Right ventricle myocardium inferior (tissue), 1 donor: ENCODE results near the gene MBP. TPM values are rescaled to one million over a fixed set of nuclear protein-coding genes. Genes with fewer than 3 reads are reported as not detected.

Source experiments
- ATAC-seq: fragments of 200-7000 bp; cut with Tn5 transposase; one replicate; pipeline ENCODE4 v1.9.1; 2020; ENCODE audit warnings: mild to moderate bottlenecking, moderate library complexity
- DNase-seq: peaks from one replicate; pipeline ENCODE4 v3.0.0; 2021; ENCODE audit errors: missing footprints
- intact Hi-C: fragments of 100-400 bp; cut with DNase I; formaldehyde crosslinking; loops from one replicate; pipeline ENCODE4 v1.11.0; 2022
- total RNA-seq: library from RNA; stranded (reverse); fragmentation: NEBNext Ultra II Directional; extraction: Animal tissue kit (Norgen Biotek cat#: 25700); gene quantifications from one replicate; pipeline ENCODE4 v1.2.1, GENCODE V29; 2021
- donor health status: DM: no; HTN: yes; CAD: no; lungs with severe emphysema.

MBP gene
- total RNA-seq, 1 donor from 2014 or later = 34.9 TPM

DNA sequence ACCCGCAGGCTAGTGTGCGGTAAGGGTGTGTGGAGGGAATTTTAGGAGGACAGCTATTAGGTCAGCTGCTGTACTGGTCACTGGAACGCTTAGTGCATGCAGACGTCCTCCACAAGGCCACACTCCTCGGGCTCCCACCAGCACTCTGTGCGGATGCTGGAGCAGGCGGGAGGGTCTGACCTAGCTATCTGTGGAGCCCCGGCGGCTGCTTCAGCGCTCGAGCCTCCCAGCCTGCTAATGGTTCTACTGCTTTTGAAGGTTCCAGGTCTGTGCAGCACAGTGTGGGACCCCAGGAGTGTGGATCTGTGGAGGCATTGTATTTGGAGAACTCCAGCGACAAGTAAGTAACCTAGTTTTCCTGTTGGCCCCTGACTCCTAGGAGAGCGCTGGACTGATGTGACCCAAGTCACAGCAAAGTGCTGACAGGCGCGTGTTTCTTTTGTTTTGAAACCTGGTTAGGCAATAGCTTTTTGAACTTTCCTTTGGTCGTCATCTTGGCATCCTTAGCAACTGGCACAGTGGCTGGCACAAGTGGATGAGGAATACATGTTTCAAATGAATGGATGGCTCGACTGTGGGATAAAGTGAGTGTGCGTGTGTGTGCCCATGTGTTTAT is 196.8 kb downstream of the MBP start:
- intact Hi-C loops = no loop called here
- ATAC-seq (peak; percentile 27), DNase-seq (no peak)

GRCh38 chr18:76932026-76932819 is 200.4 kb downstream of the MBP start:
- DNase-seq (peak; percentile 80), ATAC-seq (peak; percentile 93)
- intact Hi-C loops = no loop called here

- ATAC-seq = no peak
- intact Hi-C loops = no loop called here
- DNase-seq = no peak
Measured at GRCh38 chr18:76931171-76931570, 201.4 kb downstream of the MBP start.

Other genes starting within 250 kb of the MBP start
- not detected for gene GALR1, start 117.1 kb upstream of the MBP start, total RNA-seq